Smooth muscle cell (in vitro differentiated cells): ENCODE data around the gene CAB39. TPM values are rescaled to one million over a fixed set of nuclear protein-coding genes. Genes with fewer than 3 reads are reported as not detected.

Experiments
- DNase-seq: peaks from one replicate; lab custom pipeline; 2025; ENCODE audit not compliant: unreplicated experiment; lab: John Stamatoyannopoulos, UW
- H2AFZ ChIP-seq: fragments of 200-600 bp; sonication (generic); 2 replicates; pipeline ENCODE4 v1.6.0; 2016; ENCODE audit warnings: antibody characterized with exemption, low read depth, mild to moderate bottlenecking
- H3F3A ChIP-seq: fragments of 200-600 bp; sonication (generic); 2 replicates; pipeline ENCODE4 v1.6.0; 2017; ENCODE audit warnings: antibody characterized with exemption, low read depth
- H3K27ac ChIP-seq: fragments of 200-600 bp; sonication (generic); 2 replicates; pipeline ENCODE4 v1.5.1; 2016; ENCODE audit warnings: low read depth, mild to moderate bottlenecking
- H3K27me3 ChIP-seq: fragments of 200-600 bp; sonication (generic); 2 replicates; pipeline ENCODE4 v1.6.1; 2016; ENCODE audit warnings: low read depth, mild to moderate bottlenecking
- H3K36me3 ChIP-seq: fragments of 200-600 bp; sonication (generic); 2 replicates; pipeline ENCODE4 v1.5.1; 2016; ENCODE audit warnings: low read depth
- H3K4me1 ChIP-seq: fragments of 200-600 bp; sonication (generic); 2 replicates; pipeline ENCODE4 v1.5.1; 2016; ENCODE audit warnings: low read depth
- H3K4me2 ChIP-seq: fragments of 200-600 bp; sonication (generic); 2 replicates; pipeline ENCODE4 v1.6.0; 2016; ENCODE audit warnings: mild to moderate bottlenecking
- H3K4me3 ChIP-seq: fragments of 200-600 bp; sonication (generic); 2 replicates; pipeline ENCODE4 v1.5.1; 2016; ENCODE audit warnings: mild to moderate bottlenecking
- H3K79me2 ChIP-seq: fragments of 200-600 bp; sonication (generic); 2 replicates; pipeline ENCODE4 v1.6.0; 2016; ENCODE audit warnings: low read depth, mild to moderate bottlenecking
- H3K9ac ChIP-seq: fragments of 200-600 bp; sonication (generic); 2 replicates; pipeline ENCODE4 v1.6.0; 2016; ENCODE audit warnings: low read depth
- H3K9me3 ChIP-seq: fragments of 200-600 bp; sonication (generic); replicated peaks from 2 replicates; pipeline ENCODE4 v1.5.1; 2016; ENCODE audit warnings: low read depth
- H4K20me1 ChIP-seq: fragments of 200-600 bp; sonication (generic); 2 replicates; pipeline ENCODE4 v1.6.0; 2016; ENCODE audit warnings: low read depth
- CTCF ChIP-seq: fragments of 200-600 bp; sonication (generic); IDR thresholded peaks from 2 replicates; pipeline ENCODE4 v1.5.1; 2017; ENCODE audit warnings: borderline replicate concordance, mild to moderate bottlenecking, antibody characterized with exemption; ENCODE audit not compliant: insufficient read depth, poor library complexity, severe bottlenecking
- WGBS: methylation state at CpG from one replicate; pipeline ENCODE4 v1.1.7; 2016; ENCODE audit warnings: low lambda C conversion rate; 5-methylcytosine and 5-hydroxymethylcytosine counted together
- polyA plus RNA-seq: library from polyadenylated mRNA; unstranded; fragments of >200 nt; fragmentation: Nextera tagmentation; extraction: Ambion mirVana; gene quantifications from 2 replicates; pipeline ENCODE4 v1.2.1, GENCODE V29; 2016
- total RNA-seq: library from RNA; depleted of rRNA; stranded (reverse); fragments of >200 nt; gene quantifications from 2 replicates; pipeline ENCODE4 v1.2.3, GENCODE V29; 2014

CAB39 gene
- total and polyA plus RNA-seq, 2 experiments from 2014 or later: 21.7 to 62.4 TPM

- Histone ChIP-seq H3K4me2 (no peak overlapping the region), H3F3A (no peaks in the 10 kb centered on the region), H3K9ac (no peak overlapping the region), H3K4me3 (no peak overlapping the region), H3K27ac (no peak overlapping the region), H4K20me1 (no peaks in the 10 kb centered on the region), H3K36me3 (no peaks in the 10 kb centered on the region), H3K27me3 (no peaks in the 10 kb centered on the region), H2AFZ (no peak overlapping the region), H3K79me2 (no peaks in the 10 kb centered on the region), H3K9me3 (no peaks in the 10 kb centered on the region), H3K4me1 (peaks cover 15% of the 10 kb centered on the region)
- no peak for DNase-seq
- no peak for TF ChIP-seq CTCF
- WGBS: 74% methylated on average over 2 of the region's 2 CpGs
These were observed 43.7 kb upstream of the CAB39 start for GRCh38 chr2:230668939-230669303.

GRCh38 chr2:230669386-230669950, 43.2 kb upstream of the CAB39 start:
- Histone ChIP-seq H3K79me2 (no peaks in the 10 kb centered on the region), H3K4me3 (no peak overlapping the region), H3K27me3 (no peaks in the 10 kb centered on the region), H4K20me1 (no peaks in the 10 kb centered on the region), H3F3A (no peaks in the 10 kb centered on the region), H2AFZ (no peak overlapping the region), H3K4me1 (peaks cover 15% of the 10 kb centered on the region), H3K36me3 (no peaks in the 10 kb centered on the region), H3K9me3 (no peaks in the 10 kb centered on the region), H3K27ac (no peak overlapping the region), H3K9ac (no peak overlapping the region), H3K4me2 (no peak overlapping the region)
- no peak for DNase-seq
- WGBS: 82% methylated on average over 8 of the region's 8 CpGs
- no peak for TF ChIP-seq CTCF

- Histone ChIP-seq H3F3A (no peaks in the 10 kb centered on the region), H3K36me3 (no peaks in the 10 kb centered on the region), H2AFZ (no peak overlapping the region), H4K20me1 (no peaks in the 10 kb centered on the region), H3K27ac (no peak overlapping the region), H3K4me2 (no peak overlapping the region), H3K4me3 (no peak overlapping the region), H3K9ac (no peak overlapping the region), H3K4me1 (peaks cover 15% of the 10 kb centered on the region), H3K9me3 (no peaks in the 10 kb centered on the region), H3K27me3 (no peaks in the 10 kb centered on the region), H3K79me2 (no peaks in the 10 kb centered on the region)
- no peak for DNase-seq
- WGBS: 18% methylated on average over 4 of the region's 4 CpGs
- TF ChIP-seq CTCF: no peak
These were observed 41.5 kb upstream of the CAB39 start for GRCh38 chr2:230671117-230671516.

GRCh38 chr2:230672836-230673235, 39.8 kb upstream of the CAB39 start:
- Histone ChIP-seq H3K27me3 (no peaks in the 10 kb centered on the region), H3K27ac (no peak overlapping the region), H3K4me1 (peaks cover 9% of the 10 kb centered on the region), H3F3A (no peaks in the 10 kb centered on the region), H3K9ac (no peak overlapping the region), H3K79me2 (no peaks in the 10 kb centered on the region), H4K20me1 (no peaks in the 10 kb centered on the region), H3K36me3 (no peaks in the 10 kb centered on the region), H3K4me2 (no peak overlapping the region), H2AFZ (no peak overlapping the region), H3K9me3 (no peaks in the 10 kb centered on the region), H3K4me3 (no peak overlapping the region)
- no peak for DNase-seq
- TF ChIP-seq CTCF: no peak
- 93% methylated on average over 12 of the region's 12 CpGs for WGBS
